CD8-positive, alpha-beta memory T cell (primary cell): ENCODE results near the gene ACAT2. TPM values are rescaled to one million over a fixed set of nuclear protein-coding genes. Genes with fewer than 3 reads are reported as not detected.
A peak's percentile ranks its signal among the peaks of the same experiment; 100 is the strongest.
"Not testable (repeated sequence)": the region's sequence is repeated elsewhere in the genome, so short reads cannot be mapped to it uniquely, and the experiment has no call there.

Source experiments
- CTCF ChIA-PET: fragments of 350-600 bp; sonication (Branson Sonifier 250); formaldehyde crosslinking; loops from one replicate; lab custom pipeline; 2021; ENCODE audit warnings: antibody characterized with exemption; lab: Charles Lee
- POLR2A ChIA-PET: fragments of 350-600 bp; sonication (Branson Sonifier 250); formaldehyde crosslinking; loops from one replicate; lab custom pipeline; 2021; ENCODE audit warnings: antibody characterized with exemption; lab: Charles Lee
- DNase-seq, 5 donors: peaks; one replicate each; pipeline versions ENCODE4 v3.0.0 to v3.0.0-alpha.2; 2020 to 2022; ENCODE audit warnings: mixed read lengths in 1 of 5
- H3K27ac ChIP-seq: one replicate; pipeline ENCODE4 v1.7.0; 2013; ENCODE audit warnings: low read depth, mild to moderate bottlenecking, low read length, moderate library complexity
- H3K27me3 ChIP-seq: 2 replicates; pipeline ENCODE4 v1.7.0; 2013; ENCODE audit warnings: low read length, mild to moderate bottlenecking; ENCODE audit not compliant: insufficient read depth, poor library complexity, severe bottlenecking
- H3K36me3 ChIP-seq: 2 replicates; pipeline ENCODE4 v1.7.0; 2013; ENCODE audit warnings: mild to moderate bottlenecking, low read length, moderate library complexity; ENCODE audit not compliant: insufficient read depth
- H3K4me1 ChIP-seq: 2 replicates; pipeline ENCODE4 v1.7.0; 2013; ENCODE audit warnings: mild to moderate bottlenecking, low read length, moderate library complexity; ENCODE audit not compliant: insufficient read depth
- H3K4me3 ChIP-seq: 2 replicates; pipeline ENCODE4 v1.7.0; 2013; ENCODE audit warnings: mild to moderate bottlenecking, low read length
- H3K9me3 ChIP-seq: 2 replicates; pipeline ENCODE4 v1.7.0; 2013; ENCODE audit warnings: mild to moderate bottlenecking, low read length
- H3K27ac Mint-ChIP-seq, 8 donors: one replicate each; pipeline ENCODE4 v1.8.0; 2020 to 2021; ENCODE audit warnings: mixed read lengths in 8 of 8, mild to moderate bottlenecking in 6 of 8, inconsistent platforms in 3 of 8, moderate library complexity in 3 of 8
- H3K27me3 Mint-ChIP-seq, 2 donors: one replicate each; pipeline ENCODE4 v1.8.0; 2020 to 2021; ENCODE audit warnings: mixed read lengths in 2 of 2, mild to moderate bottlenecking in 1 of 2, moderate library complexity in 1 of 2
- H3K36me3 Mint-ChIP-seq, 3 donors: one replicate each; pipeline ENCODE4 v1.8.0; 2020 to 2021; ENCODE audit warnings: mixed read lengths in 3 of 3, inconsistent platforms in 1 of 3, mild to moderate bottlenecking in 1 of 3
- H3K4me1 Mint-ChIP-seq, 3 donors: one replicate each; pipeline ENCODE4 v1.8.0; 2020 to 2021; ENCODE audit warnings: mixed read lengths in 3 of 3, inconsistent platforms in 1 of 3, mild to moderate bottlenecking in 1 of 3
- H3K4me3 Mint-ChIP-seq, 7 donors: one replicate each; pipeline ENCODE4 v1.8.0; 2020 to 2021; ENCODE audit warnings: mixed read lengths in 7 of 7, mild to moderate bottlenecking in 6 of 7, moderate library complexity in 4 of 7, inconsistent platforms in 2 of 7
- H3K9me3 Mint-ChIP-seq, 5 donors: one replicate each; pipeline ENCODE4 v1.8.0; 2020 to 2022; ENCODE audit warnings: mixed read lengths in 5 of 5, mild to moderate bottlenecking in 3 of 5, moderate library complexity in 2 of 5, inconsistent platforms in 1 of 5
- polyA plus RNA-seq: library from polyadenylated mRNA; unstranded; fragments of 300-500 nt; fragmentation: Illumina TruSeq; gene quantifications from one replicate; pipeline ENCODE4 v1.2.3, GENCODE V29; 2021
- total RNA-seq, 2 experiments: library from RNA; stranded (reverse); gene quantifications; one replicate each; pipeline ENCODE4 v1.2.3, GENCODE V29; 2021

Gene ACAT2
- total and polyA plus RNA-seq, 3 experiments from 2014 or later = 33.3 to 69.7 (median 68.8) TPM

- H3K36me3 Mint-ChIP-seq = peaks cover 3 to 29% (median 9%) of the 10 kb centered on the region in 3 donors
- H3K27ac Mint-ChIP-seq = peak overlapping the region in 5 of 8 donors; percentile 36 to 100 (median 97)
- not testable (repeated sequence) for H3K9me3 Mint-ChIP-seq, H3K27me3 ChIP-seq, H3K9me3 ChIP-seq, H3K27me3 Mint-ChIP-seq, DNase-seq, H3K27ac ChIP-seq, H3K4me3 ChIP-seq, H3K36me3 ChIP-seq
- ChIA-PET POLR2A (interaction anchor here (6.5 kb wide), 1 partner anchor 65 kb away, joined by 84 read pairs; the partner anchor contains the start of genes MRPL18 and TCP1), CTCF (interaction anchor here (1.1 to 1.3 kb wide), 2 partner anchors 9 to 65 kb away, joined by 3 to 5 read pairs; partner anchors contain the start of gene MRPL18)
- peaks cover 17% of the 10 kb centered on the region for H3K4me1 ChIP-seq
- H3K4me3 Mint-ChIP-seq = peak overlapping the region in 2 of 7 donors; percentile 6 to 10
- peaks cover 39 to 60% (median 52%) of the 10 kb centered on the region in 3 donors for H3K4me1 Mint-ChIP-seq
These were observed 36.6 kb upstream of the ACAT2 start for GRCh38 chr6:159725208-159725607.

GRCh38 chr6:159726255-159726917, 35.5 kb upstream of the ACAT2 start:
- Histone ChIP-seq H3K4me1 (peaks cover 28% of the 10 kb centered on the region), H3K27ac (peak overlapping the region; percentile 98), H3K27me3 (no peaks in the 10 kb centered on the region), H3K36me3 (no peaks in the 10 kb centered on the region), H3K9me3 (no peaks in the 10 kb centered on the region), H3K4me3 (peak overlapping the region; percentile 92)
- no peak for DNase-seq
- Mint-ChIP-seq H3K4me1 (peaks cover 51 to 68% (median 60%) of the 10 kb centered on the region in 3 donors), H3K9me3 (peaks cover 0 to 3% (median 0%) of the 10 kb centered on the region in 5 donors), H3K27ac (peak overlapping the region; percentile 97 to 100 (median 99)), H3K4me3 (peak overlapping the region; percentile 91 to 99 (median 94)), H3K27me3 (peaks cover 0 to 6% of the 10 kb centered on the region in 2 donors), H3K36me3 (peaks cover 6 to 36% (median 9%) of the 10 kb centered on the region in 3 donors)
- CTCF ChIA-PET = interaction anchor here (0.6 to 1.9 kb wide), 8 partner anchors 9 to 252 kb away, joined by 3 to 12 read pairs (median 4); partner anchors contain the start of genes MRPL18, SOD2 and TCP1
- POLR2A ChIA-PET = interaction anchor here (0.7 to 6.5 kb wide), 10 partner anchors 25 to 692 kb away, joined by 3 to 84 read pairs (median 3); partner anchors contain the start of genes ACAT2, MRPL18, SOD2 and TCP1

GRCh38 chr6:159726918-159727716, 34.7 kb upstream of the ACAT2 start, which contains the start of gene WTAP:
Gene WTAP, plus strand, starts transcription at chr6:159727506. Its CDS starts 8,760 bp downstream, at chr6:159736266.
- peaks cover 0 to 6% of the 10 kb centered on the region in 2 donors for H3K27me3 Mint-ChIP-seq
- H3K27me3 ChIP-seq = no peaks in the 10 kb centered on the region
- H3K4me3 ChIP-seq = peak within 1 kb of the TSS; percentile 92
- peaks cover 6 to 37% (median 9%) of the 10 kb centered on the region in 3 donors for H3K36me3 Mint-ChIP-seq
- peak; percentile 95 to 98 (median 96) for DNase-seq
- peak within 1 kb of the TSS; percentile 91 to 99 (median 94) for H3K4me3 Mint-ChIP-seq
- H3K4me1 Mint-ChIP-seq = peaks cover 54 to 75% (median 63%) of the 10 kb centered on the region in 3 donors
- H3K4me1 ChIP-seq = peaks cover 35% of the 10 kb centered on the region
- H3K27ac Mint-ChIP-seq = peak within 1 kb of the TSS; percentile 97 to 100 (median 99)
- CTCF ChIA-PET = interaction anchor here (0.7 to 1.9 kb wide), 7 partner anchors 10 to 66 kb away, joined by 3 to 12 read pairs (median 4); partner anchors contain the start of genes MRPL18, SOD2 and TCP1
- H3K36me3 ChIP-seq = no peaks in the 10 kb centered on the region
- POLR2A ChIA-PET = interaction anchor here (0.6 to 6.5 kb wide), 12 partner anchors 12 to 692 kb away, joined by 3 to 84 read pairs (median 3); partner anchors contain the start of genes ACAT2, MRPL18, SOD2 and TCP1
- H3K9me3 Mint-ChIP-seq = peaks cover 0 to 3% (median 0%) of the 10 kb centered on the region in 5 donors
- peak within 1 kb of the TSS; percentile 98 for H3K27ac ChIP-seq
- H3K9me3 ChIP-seq = no peaks in the 10 kb centered on the region

GRCh38 chr6:159727717-159728445, 34.0 kb upstream of the ACAT2 start:
- H3K4me1 ChIP-seq = peaks cover 35% of the 10 kb centered on the region
- H3K36me3 Mint-ChIP-seq = peaks cover 3 to 39% (median 5%) of the 10 kb centered on the region in 3 donors
- H3K27ac Mint-ChIP-seq = peak overlapping the region; percentile 85 to 97 (median 92)
- peak overlapping the region; percentile 88 to 97 (median 92) for H3K4me3 Mint-ChIP-seq
- H3K9me3 Mint-ChIP-seq = no peaks in the 10 kb centered on the region
- peak overlapping the region; percentile 68 for H3K4me3 ChIP-seq
- peaks cover 54 to 78% (median 63%) of the 10 kb centered on the region in 3 donors for H3K4me1 Mint-ChIP-seq
- peaks cover 0 to 6% of the 10 kb centered on the region in 2 donors for H3K27me3 Mint-ChIP-seq
- H3K27ac ChIP-seq = peak overlapping the region; percentile 87
- ChIA-PET CTCF (interaction anchor here (1.6 to 2.4 kb wide), 3 partner anchors 19 to 251 kb away, joined by 4 to 12 read pairs (median 4); no protein-coding TSS in a partner anchor), POLR2A (interaction anchor here (1.0 to 6.5 kb wide), 6 partner anchors 32 to 62 kb away, joined by 4 to 84 read pairs (median 28); partner anchors contain the start of genes ACAT2, MRPL18, SOD2 and TCP1)
- peak in 1 of 5 donors; percentile 38 for DNase-seq
- no peaks in the 10 kb centered on the region for H3K36me3 ChIP-seq
- H3K9me3 ChIP-seq = no peaks in the 10 kb centered on the region
- no peaks in the 10 kb centered on the region for H3K27me3 ChIP-seq

- H3K27me3 ChIP-seq = no peaks in the 10 kb centered on the region
- H3K4me1 ChIP-seq = peaks cover 39% of the 10 kb centered on the region
- ChIA-PET POLR2A (interaction anchor here (0.6 to 6.5 kb wide), 6 partner anchors 24 to 61 kb away, joined by 3 to 84 read pairs (median 12); partner anchors contain the start of genes ACAT2, MRPL18, SOD2 and TCP1), CTCF (interaction anchor here (1.6 to 2.4 kb wide), 2 partner anchors 37 to 250 kb away, joined by 4 to 12 read pairs; no protein-coding TSS in a partner anchor)
- H3K9me3 Mint-ChIP-seq = no peaks in the 10 kb centered on the region
- DNase-seq = no peak
- H3K27me3 Mint-ChIP-seq = peaks cover 0 to 6% of the 10 kb centered on the region in 2 donors
- peaks cover 53 to 79% (median 63%) of the 10 kb centered on the region in 3 donors for H3K4me1 Mint-ChIP-seq
- H3K4me3 ChIP-seq = peak overlapping the region; percentile 68
- H3K9me3 ChIP-seq = no peaks in the 10 kb centered on the region
- no peaks in the 10 kb centered on the region for H3K36me3 ChIP-seq
- H3K36me3 Mint-ChIP-seq = peaks cover 0 to 36% (median 3%) of the 10 kb centered on the region in 3 donors
- H3K4me3 Mint-ChIP-seq = peak overlapping the region; percentile 88 to 97 (median 92)
- peak overlapping the region; percentile 87 for H3K27ac ChIP-seq
- H3K27ac Mint-ChIP-seq = peak overlapping the region; percentile 85 to 97 (median 92)
These were observed 33.3 kb upstream of the ACAT2 start for GRCh38 chr6:159728531-159728964.

- ChIA-PET CTCF (interaction anchor here (1.6 to 2.4 kb wide), 3 partner anchors 38 to 249 kb away, joined by 4 to 12 read pairs (median 5); no protein-coding TSS in a partner anchor), POLR2A (interaction anchor here (1.7 to 6.5 kb wide), 3 partner anchors 31 to 60 kb away, joined by 18 to 84 read pairs (median 60); partner anchors contain the start of genes ACAT2, MRPL18, SOD2 and TCP1)
- H3K4me1 Mint-ChIP-seq = peaks cover 62 to 85% (median 74%) of the 10 kb centered on the region in 3 donors
- no peaks in the 10 kb centered on the region for H3K36me3 ChIP-seq
- H3K36me3 Mint-ChIP-seq = peaks cover 0 to 36% (median 3%) of the 10 kb centered on the region in 3 donors
- no peaks in the 10 kb centered on the region for H3K9me3 ChIP-seq
- peak overlapping the region; percentile 88 to 97 (median 92) for H3K4me3 Mint-ChIP-seq
- DNase-seq = no peak
- H3K27ac Mint-ChIP-seq = peak overlapping the region; percentile 49 to 97 (median 86)
- H3K4me3 ChIP-seq = peak overlapping the region; percentile 68
- peaks cover 49% of the 10 kb centered on the region for H3K4me1 ChIP-seq
- peaks cover 0 to 6% of the 10 kb centered on the region in 2 donors for H3K27me3 Mint-ChIP-seq
- no peaks in the 10 kb centered on the region for H3K9me3 Mint-ChIP-seq
- H3K27ac ChIP-seq = no peak overlapping the region
- H3K27me3 ChIP-seq = no peaks in the 10 kb centered on the region
These were observed 32.1 kb upstream of the ACAT2 start for GRCh38 chr6:159729598-159730331.
